HepG2 (cell line): ENCODE results near the gene EYA2. TPM values are rescaled to one million over a fixed set of nuclear protein-coding genes. Genes with fewer than 3 reads are reported as not detected.
A peak's percentile ranks its signal among the peaks of the same experiment; 100 is the strongest.

Experiments
- ATAC-seq: fragments of 200-7000 bp; cut with Tn5 transposase; 3 replicates; pipeline ENCODE4 v1.9.1; 2020; ENCODE audit warnings: mild to moderate bottlenecking, moderate library complexity
- BruUV-seq: library from RNA; stranded (reverse); fragments of 400-500 nt; replicated peaks from 2 replicates; lab custom pipeline; 2021; lab: Mats Ljungman, UMichigan
- CTCF ChIA-PET: fragments of 300-600 bp; formaldehyde crosslinking; extraction: SDS; loops from one replicate; lab custom pipeline; 2021; ENCODE audit warnings: low total read pairs, inconsistent platforms, low intra/inter-chr PET ratio; lab: Yijun Ruan, JAX
- POLR2A ChIA-PET: fragments of 350-600 bp; sonication (Branson Sonifier 250); formaldehyde crosslinking; loops from one replicate; lab custom pipeline; 2020; ENCODE audit warnings: antibody characterized with exemption, inconsistent platforms; lab: Yijun Ruan, JAX
- DNase-seq: peaks from one replicate; pipeline ENCODE4 v3.0.0-alpha.2; 2015; ENCODE audit warnings: low spot score
- FAIRE-seq: peaks from 3 replicates; lab custom pipeline; 2011; peaks lifted over from hg19 to GRCh38; lab: Jason Lieb, UNC
- H2AFZ ChIP-seq: one replicate; pipeline ENCODE4 v1.6.1; 2011; ENCODE audit warnings: low read length, inconsistent platforms
- H3K27ac ChIP-seq: fragments of 300-600 bp; 3 replicates; pipeline ENCODE4 v1.8.0; 2011; ENCODE audit warnings: mixed run types, mild to moderate bottlenecking, mixed read lengths, low read length, inconsistent platforms; ENCODE audit not compliant: insufficient read depth; ENCODE audit errors: extremely low read length
- H3K27me3 ChIP-seq, 2 experiments: fragments of 200-600 bp in 1 of 2; 2 replicates in 1 of 2; 3 replicates in 1 of 2; pipeline versions ENCODE4 v1.6.0 to v1.8.0; 2011; ENCODE audit warnings: low read length in 2 of 2, mild to moderate bottlenecking in 2 of 2, moderate library complexity in 2 of 2, inconsistent platforms in 1 of 2; ENCODE audit not compliant: insufficient read depth in 2 of 2, control insufficient read depth in 1 of 2
- H3K36me3 ChIP-seq, 2 experiments: fragments of 200-600 bp in 1 of 2; replicated peaks in 1 of 2; 2 replicates in 1 of 2; 3 replicates in 1 of 2; pipeline versions ENCODE4 v1.5.1 to v1.8.0; 2011; ENCODE audit warnings: low read length in 2 of 2, inconsistent platforms in 1 of 2; ENCODE audit not compliant: insufficient read depth in 2 of 2, control insufficient read depth in 1 of 2
- H3K4me1 ChIP-seq: 2 replicates; pipeline ENCODE4 v1.5.1; 2012; ENCODE audit warnings: low read length, inconsistent platforms; ENCODE audit not compliant: insufficient read depth
- H3K4me2 ChIP-seq: 2 replicates; pipeline ENCODE4 v1.6.0; 2011; ENCODE audit warnings: low read depth, low read length, inconsistent platforms
- H3K4me3 ChIP-seq, 3 experiments: fragments of 200-600 bp in 1 of 3; sonication (generic), shearing (Covaris generic) in 1 of 3; replicated peaks in 1 of 3; 2 replicates each; pipeline ENCODE4 v1.5.1; 2011 to 2016; ENCODE audit warnings: low read length in 3 of 3, inconsistent platforms in 2 of 3, low read depth in 2 of 3, mild to moderate bottlenecking in 2 of 3, control low read depth in 1 of 3, mixed read lengths in 1 of 3; ENCODE audit not compliant: insufficient read depth in 1 of 3
- H3K79me2 ChIP-seq: one replicate; pipeline ENCODE4 v1.6.1; 2011; ENCODE audit warnings: low read length, inconsistent platforms; ENCODE audit not compliant: insufficient read depth
- H3K9ac ChIP-seq: 2 replicates; pipeline ENCODE4 v1.6.0; 2011; ENCODE audit warnings: mild to moderate bottlenecking, low read depth, low read length, inconsistent platforms; ENCODE audit not compliant: insufficient read depth
- H3K9me3 ChIP-seq: 2 replicates; pipeline ENCODE4 v1.5.1; 2012; ENCODE audit warnings: mild to moderate bottlenecking, low read length
- H4K20me1 ChIP-seq: 2 replicates; pipeline ENCODE4 v1.6.0; 2011; ENCODE audit warnings: inconsistent platforms, mild to moderate bottlenecking, low read length, moderate library complexity; ENCODE audit not compliant: insufficient read depth
- MAFF ChIP-seq: IDR thresholded peaks from 2 replicates; pipeline ENCODE4 v1.6.1; 2011; ENCODE audit warnings: low read depth, low read length, improper control_type of control experiment
- SALL1 ChIP-seq: sonication (generic); formaldehyde crosslinking; IDR thresholded peaks from 2 replicates; pipeline ENCODE4 v1.8.0; 2022; ENCODE audit warnings: mild to moderate bottlenecking, missing genetic modification reagents
- SMARCE1 ChIP-seq: fragments of 450-650 bp; IDR thresholded peaks from 2 replicates; pipeline ENCODE4 v1.6.1; 2017; ENCODE audit warnings: borderline replicate concordance
- ZNF512B ChIP-seq: sonication (generic); formaldehyde crosslinking; IDR thresholded peaks from 2 replicates; pipeline ENCODE4 v1.5.1; 2020; ENCODE audit warnings: missing genetic modification reagents, mild to moderate bottlenecking, borderline replicate concordance
- ZNF768 ChIP-seq: sonication (generic); formaldehyde crosslinking; IDR thresholded peaks from 2 replicates; pipeline ENCODE4 v1.4.0; 2020; ENCODE audit warnings: missing genetic modification reagents
- ZNF776 ChIP-seq: sonication (generic); formaldehyde crosslinking; IDR thresholded peaks from 2 replicates; pipeline ENCODE4 v1.4.0; 2020; ENCODE audit warnings: mild to moderate bottlenecking, missing genetic modification reagents
- ZNF83 ChIP-seq: sonication (generic); formaldehyde crosslinking; IDR thresholded peaks from 2 replicates; pipeline ENCODE4 v1.4.0; 2020; ENCODE audit warnings: missing genetic modification reagents, mild to moderate bottlenecking, borderline replicate concordance
- WGBS: methylation state at CpG from one replicate; pipeline ENCODE4 v1.1.6; 2017; ENCODE audit warnings: low lambda C conversion rate; 5-methylcytosine and 5-hydroxymethylcytosine counted together
- in situ Hi-C: cut with HindIII; loops from 2 replicates; pipeline ENCODE4 v1.10.0; 2017; ENCODE audit warnings: low pct_unique_long_range_greater_than_20kb; ENCODE audit not compliant: extremely low pct_ligation_motif_present
- intact Hi-C: fragments of 100-400 bp; cut with micrococcal nuclease; formaldehyde crosslinking; loops from one replicate; pipeline ENCODE4 v1.10.0; 2022; ENCODE audit not compliant: unreplicated experiment
- polyA plus RNA-seq, 8 experiments: library from polyadenylated mRNA; depleted of rRNA in 3 of 8; stranded (reverse) in 7 of 8; unstranded in 1 of 8; fragments of >200 nt; fragmentation: Illumina TruSeq in 4 of 8; extraction: Trizol in 4 of 8; gene quantifications; 2 replicates each; pipeline versions ENCODE4 v1.2.1 to v1.2.3, GENCODE V29; 2011 to 2016; ENCODE audit warnings: low read depth in 4 of 8, missing spikeins in 1 of 8, mixed read lengths in 1 of 8; ENCODE audit not compliant: insufficient read depth in 1 of 8
- total RNA-seq, 5 experiments: library from RNA; depleted of rRNA; stranded (reverse); fragments of >200 nt; fragmentation: Illumina TruSeq; extraction: Trizol; gene quantifications; 2 replicates each; pipeline ENCODE4 v1.2.3, GENCODE V29; 2016; ENCODE audit warnings: low read depth in 1 of 5

Gene EYA2
- total and polyA plus RNA-seq, 2 of the 13 experiments (the other 11 are each of a cell fraction or from before 2014, with no cell fraction given): not detected

GRCh38 chr20:46905364-46906125 is 10.9 kb downstream of the EYA2 start:
- TF ChIP-seq ZNF776 (CRISPR knock-in tag): no peak
- TF ChIP-seq ZNF768 (CRISPR knock-in tag): 0 out of 2 replicates have a peak, but pooled peaks have one; percentile 45
- no peak for TF ChIP-seq SMARCE1
- no peak for TF ChIP-seq ZNF83 (CRISPR knock-in tag)
- no peak for TF ChIP-seq MAFF
- TF ChIP-seq SALL1 (CRISPR knock-in tag): no peak
- TF ChIP-seq ZNF512B (CRISPR knock-in tag): no peak
- Histone ChIP-seq H3K36me3 (no peaks in the 10 kb centered on the region), H3K9me3 (no peaks in the 10 kb centered on the region), H2AFZ (no peak overlapping the region), H3K4me2 (no peak overlapping the region), H3K79me2 (no peaks in the 10 kb centered on the region), H3K27ac (no peak overlapping the region), H3K4me1 (no peaks in the 10 kb centered on the region), H4K20me1 (no peaks in the 10 kb centered on the region), H3K9ac (no peak overlapping the region), H3K27me3 (peaks cover 8 to 56% of the 10 kb centered on the region in 2 experiments; a peak in 4 of 5 replicates), H3K4me3 (no peak overlapping the region)
- ChIA-PET POLR2A (no interaction called here), CTCF (no interaction called here)
- DNase-seq (no peak), FAIRE-seq (no peak), ATAC-seq (no peak)
- in situ Hi-C loops: no loop called here
- WGBS: 12% methylated on average over 5 of the region's 5 CpGs
- no TSS peak for BruUV-seq
- intact Hi-C loops: no loop called here
